Spinal cord (tissue), 10 donors: ENCODE data around the gene COQ8B. TPM values are rescaled to one million over a fixed set of nuclear protein-coding genes. Genes with fewer than 3 reads are reported as not detected.
A peak's percentile ranks its signal among the peaks of the same experiment; 100 is the strongest.

ENCODE experiments used
- DNase-seq, 6 donors: peaks; one replicate each; pipeline versions ENCODE4 v3.0.0 to v3.0.0-alpha.2; 2013 to 2015; ENCODE audit warnings: low spot score in 6 of 6, low read depth in 4 of 6
- H3K27ac ChIP-seq: one replicate; pipeline ENCODE4 v1.5.1; 2013; ENCODE audit warnings: low read depth, low read length, control low read depth
- H3K27me3 ChIP-seq: one replicate; pipeline ENCODE4 v1.6.1; 2013; ENCODE audit warnings: low read length; ENCODE audit not compliant: control insufficient read depth, insufficient read depth
- H3K36me3 ChIP-seq: one replicate; pipeline ENCODE4 v1.6.1; 2013; ENCODE audit warnings: low read length; ENCODE audit not compliant: control insufficient read depth, insufficient read depth
- H3K4me1 ChIP-seq: one replicate; pipeline ENCODE4 v1.6.1; 2013; ENCODE audit warnings: low read length; ENCODE audit not compliant: control insufficient read depth, insufficient read depth
- H3K4me3 ChIP-seq: one replicate; pipeline ENCODE4 v1.5.1; 2013; ENCODE audit warnings: low read depth, low read length, control low read depth
- H3K9me3 ChIP-seq: one replicate; pipeline ENCODE4 v1.6.1; 2013; ENCODE audit warnings: low read length; ENCODE audit not compliant: control insufficient read depth, insufficient read depth
- WGBS: methylation state at CpG from one replicate; pipeline ENCODE4 v1.1.5; 2013; ENCODE audit warnings: missing lambda C conversion rate; ENCODE audit not compliant: insufficient coverage; 5-methylcytosine and 5-hydroxymethylcytosine counted together
- polyA plus RNA-seq, 2 donors: library from polyadenylated mRNA; unstranded; fragments of 120-200 nt; gene quantifications; one replicate each; pipeline ENCODE4 v1.2.1, GENCODE V29; 2013; ENCODE audit not compliant: insufficient read length in 2 of 2
- total RNA-seq, 2 donors: library from RNA; depleted of rRNA in 1 of 2; stranded (reverse); fragments of 120-200 nt in 1 of 2; fragments of >200 nt in 1 of 2; gene quantifications; one replicate each; pipeline versions ENCODE4 v1.2.3 to v1.2.4, GENCODE V29; 2013 to 2014
- donor health status: healthy.

Gene COQ8B
- total and polyA plus RNA-seq, 4 donors: 25.7 to 47.9 (median 43.6) TPM

GRCh38 chr19:40755248-40755624 is 38.5 kb upstream of the COQ8B start:
- 100% methylated on average over 1 of the region's 3 CpGs for WGBS
- DNase-seq: no peak
- Histone ChIP-seq H3K27ac (no peak overlapping the region), H3K4me3 (no peak overlapping the region), H3K36me3 (peaks cover 50% of the 10 kb centered on the region), H3K9me3 (no peaks in the 10 kb centered on the region), H3K4me1 (peaks cover 10% of the 10 kb centered on the region), H3K27me3 (no peaks in the 10 kb centered on the region)

- DNase-seq: no peak
- Histone ChIP-seq H3K27me3 (no peaks in the 10 kb centered on the region), H3K4me1 (peaks cover 12% of the 10 kb centered on the region), H3K4me3 (no peak overlapping the region), H3K27ac (no peak overlapping the region), H3K9me3 (no peaks in the 10 kb centered on the region), H3K36me3 (peaks cover 46% of the 10 kb centered on the region)
- WGBS: 86% methylated on average over 6 of the region's 9 CpGs
These were observed 38.0 kb upstream of the COQ8B start for GRCh38 chr19:40754611-40755247.

GRCh38 chr19:40752257-40752781 is 35.6 kb upstream of the COQ8B start:
- Histone ChIP-seq H3K4me3 (no peak overlapping the region), H3K27me3 (no peaks in the 10 kb centered on the region), H3K9me3 (no peaks in the 10 kb centered on the region), H3K4me1 (peaks cover 26% of the 10 kb centered on the region), H3K27ac (no peak overlapping the region), H3K36me3 (peaks cover 24% of the 10 kb centered on the region)
- DNase-seq: no peak
- WGBS: 83% methylated on average over 8 of the region's 12 CpGs

GRCh38 chr19:40750874-40751537 is 34.3 kb upstream of the COQ8B start, which contains the start of gene SNRPA:
SNRPA (plus strand) TSS chr19:40751203; CDS start chr19:40751409, 206 bp downstream.
- 0% methylated on average over 44 of the region's 46 CpGs for WGBS
- H3K9me3 ChIP-seq: no peaks in the 10 kb centered on the region
- DNase-seq: peak; percentile 96 to 100 (median 99)
- H3K27ac ChIP-seq: peak within 1 kb of the TSS; percentile 97
- peak within 1 kb of the TSS; percentile 95 for H3K4me3 ChIP-seq
- no peaks in the 10 kb centered on the region for H3K27me3 ChIP-seq
- peaks cover 26% of the 10 kb centered on the region for H3K4me1 ChIP-seq
- H3K36me3 ChIP-seq: peaks cover 17% of the 10 kb centered on the region

GRCh38 chr19:40750058-40750873 is 33.6 kb upstream of the COQ8B start, which contains the start of gene ACTMAP:
ACTMAP (minus strand) TSS chr19:40750477; CDS start chr19:40749803, 674 bp downstream.
- Histone ChIP-seq H3K4me3 (peak within 1 kb of the TSS; percentile 95), H3K27me3 (no peaks in the 10 kb centered on the region), H3K9me3 (no peaks in the 10 kb centered on the region), H3K36me3 (peaks cover 11% of the 10 kb centered on the region), H3K4me1 (peaks cover 26% of the 10 kb centered on the region), H3K27ac (peak within 1 kb of the TSS; percentile 97)
- DNase-seq: peak; percentile 99 to 100 (median 100)
- under 1% methylated on average over 42 of the region's 43 CpGs for WGBS

- Histone ChIP-seq H3K36me3 (peaks cover 22% of the 10 kb centered on the region), H3K27ac (no peak overlapping the region), H3K4me3 (no peak overlapping the region), H3K9me3 (no peaks in the 10 kb centered on the region), H3K27me3 (no peaks in the 10 kb centered on the region), H3K4me1 (peaks cover 25% of the 10 kb centered on the region)
- no CpG with 5 or more reads among the region's 7 CpGs for WGBS
- no peak for DNase-seq
These were observed 30.9 kb upstream of the COQ8B start for GRCh38 chr19:40747536-40747935.

- DNase-seq: no peak
- H3K27ac ChIP-seq: no peak overlapping the region
- H3K4me1 ChIP-seq: peaks cover 22% of the 10 kb centered on the region
- 96% methylated on average over 4 of the region's 7 CpGs for WGBS
- H3K36me3 ChIP-seq: peaks cover 32% of the 10 kb centered on the region
- H3K9me3 ChIP-seq: no peaks in the 10 kb centered on the region
- no peak overlapping the region for H3K4me3 ChIP-seq
- H3K27me3 ChIP-seq: no peaks in the 10 kb centered on the region
These were observed 28.7 kb upstream of the COQ8B start for GRCh38 chr19:40745402-40745780.

- H3K27me3 ChIP-seq: no peaks in the 10 kb centered on the region
- H3K36me3 ChIP-seq: peaks cover 38% of the 10 kb centered on the region
- no peak for DNase-seq
- WGBS: 63% methylated on average over 13 of the region's 17 CpGs
- H3K9me3 ChIP-seq: no peaks in the 10 kb centered on the region
- no peak overlapping the region for H3K4me3 ChIP-seq
- H3K27ac ChIP-seq: no peak overlapping the region
- peaks cover 27% of the 10 kb centered on the region for H3K4me1 ChIP-seq
These were observed 28.1 kb upstream of the COQ8B start for GRCh38 chr19:40744554-40745401.

- H3K4me3 ChIP-seq: no peak overlapping the region
- DNase-seq: no peak
- no peaks in the 10 kb centered on the region for H3K27me3 ChIP-seq
- H3K4me1 ChIP-seq: peaks cover 20% of the 10 kb centered on the region
- H3K36me3 ChIP-seq: peaks cover 46% of the 10 kb centered on the region
- no peak overlapping the region for H3K27ac ChIP-seq
- no peaks in the 10 kb centered on the region for H3K9me3 ChIP-seq
- WGBS: 93% methylated on average over 10 of the region's 10 CpGs
These were observed 27.2 kb upstream of the COQ8B start for GRCh38 chr19:40743926-40744325.
